ENCODE measurements around the gene PAX8. TPM values are rescaled to one million over a fixed set of nuclear protein-coding genes. Genes with fewer than 3 reads are reported as not detected.

Gene PAX8
- total and polyA plus RNA-seq, 2 of the 13 experiments (the other 11 are each of a cell fraction or from before 2014, with no cell fraction given) = 1.5 to 8.8 TPM

DNA sequence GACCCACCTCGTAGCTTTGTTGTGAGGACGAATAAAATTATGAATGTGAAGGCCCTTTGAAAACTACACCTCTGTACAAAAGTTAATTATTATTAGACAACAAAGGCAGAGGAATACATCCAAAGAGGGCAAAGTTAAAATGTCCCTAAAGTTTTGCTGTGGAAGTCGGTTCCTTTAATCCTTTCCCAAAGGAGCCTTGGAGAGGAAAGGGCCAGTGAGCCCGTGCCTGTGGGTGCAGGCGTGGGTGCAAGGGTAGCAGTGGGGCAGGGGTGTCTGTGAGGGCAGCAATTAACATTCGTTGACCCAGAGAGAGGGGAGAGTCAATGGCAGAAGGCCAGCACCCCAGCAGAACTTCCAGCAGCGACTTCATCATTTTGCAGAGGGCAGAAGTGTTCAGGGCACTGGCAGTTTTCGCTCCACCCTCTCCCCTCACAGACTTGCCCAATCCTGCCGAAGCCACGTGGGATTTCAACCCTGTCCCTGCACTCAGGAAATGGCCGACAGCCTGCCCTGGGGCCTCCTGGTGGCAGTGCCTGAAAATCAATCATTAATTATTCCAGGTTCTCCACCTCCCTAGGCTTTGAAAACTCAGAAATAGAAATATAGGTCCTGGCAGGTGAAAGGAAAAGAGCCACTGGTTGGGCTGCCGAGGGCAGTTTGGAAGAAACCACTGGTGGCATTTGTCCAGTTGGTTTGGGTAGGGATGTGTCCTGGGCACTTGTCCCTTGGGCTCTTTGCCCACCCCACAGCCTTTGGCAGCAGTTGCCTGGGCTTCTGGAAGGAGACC is 4.2 kb upstream of the PAX8 start (continued):
- TF ChIP-seq, protein P1, sequence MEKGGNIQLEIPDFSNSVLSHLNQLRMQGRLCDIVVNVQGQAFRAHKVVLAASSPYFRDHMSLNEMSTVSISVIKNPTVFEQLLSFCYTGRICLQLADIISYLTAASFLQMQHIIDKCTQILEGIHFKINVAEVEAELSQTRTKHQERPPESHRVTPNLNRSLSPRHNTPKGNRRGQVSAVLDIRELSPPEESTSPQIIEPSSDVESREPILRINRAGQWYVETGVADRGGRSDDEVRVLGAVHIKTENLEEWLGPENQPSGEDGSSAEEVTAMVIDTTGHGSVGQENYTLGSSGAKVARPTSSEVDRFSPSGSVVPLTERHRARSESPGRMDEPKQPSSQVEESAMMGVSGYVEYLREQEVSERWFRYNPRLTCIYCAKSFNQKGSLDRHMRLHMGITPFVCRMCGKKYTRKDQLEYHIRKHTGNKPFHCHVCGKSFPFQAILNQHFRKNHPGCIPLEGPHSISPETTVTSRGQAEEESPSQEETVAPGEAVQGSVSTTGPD (CRISPR knock-in tag; IDR thresholded peaks at IDR 0.05) = no peak
- peak; percentile 70 for TF ChIP-seq ARID5B (CRISPR knock-in tag; IDR thresholded peaks at IDR 0.05)
- no peak for TF ChIP-seq EED (CRISPR knock-in tag; IDR thresholded peaks at IDR 0.05)
- TF ChIP-seq FLYWCH1 (CRISPR knock-in tag; IDR thresholded peaks at IDR 0.05) = no peak
- no peak; the same call in 1 of the 2 replicates for TF ChIP-seq ZFP90 (CRISPR knock-in tag; IDR thresholded peaks at IDR 0.05; ENCODE audit: borderline replicate concordance)
- no peak for TF ChIP-seq ZNF382 (CRISPR knock-in tag; IDR thresholded peaks at IDR 0.05; ENCODE audit: borderline replicate concordance)
- TF ChIP-seq SP4 (CRISPR knock-in tag; IDR thresholded peaks at IDR 0.05) = 0 out of 2 replicates have a peak, but pooled peaks have one; percentile 21
- TF ChIP-seq, protein P2, sequence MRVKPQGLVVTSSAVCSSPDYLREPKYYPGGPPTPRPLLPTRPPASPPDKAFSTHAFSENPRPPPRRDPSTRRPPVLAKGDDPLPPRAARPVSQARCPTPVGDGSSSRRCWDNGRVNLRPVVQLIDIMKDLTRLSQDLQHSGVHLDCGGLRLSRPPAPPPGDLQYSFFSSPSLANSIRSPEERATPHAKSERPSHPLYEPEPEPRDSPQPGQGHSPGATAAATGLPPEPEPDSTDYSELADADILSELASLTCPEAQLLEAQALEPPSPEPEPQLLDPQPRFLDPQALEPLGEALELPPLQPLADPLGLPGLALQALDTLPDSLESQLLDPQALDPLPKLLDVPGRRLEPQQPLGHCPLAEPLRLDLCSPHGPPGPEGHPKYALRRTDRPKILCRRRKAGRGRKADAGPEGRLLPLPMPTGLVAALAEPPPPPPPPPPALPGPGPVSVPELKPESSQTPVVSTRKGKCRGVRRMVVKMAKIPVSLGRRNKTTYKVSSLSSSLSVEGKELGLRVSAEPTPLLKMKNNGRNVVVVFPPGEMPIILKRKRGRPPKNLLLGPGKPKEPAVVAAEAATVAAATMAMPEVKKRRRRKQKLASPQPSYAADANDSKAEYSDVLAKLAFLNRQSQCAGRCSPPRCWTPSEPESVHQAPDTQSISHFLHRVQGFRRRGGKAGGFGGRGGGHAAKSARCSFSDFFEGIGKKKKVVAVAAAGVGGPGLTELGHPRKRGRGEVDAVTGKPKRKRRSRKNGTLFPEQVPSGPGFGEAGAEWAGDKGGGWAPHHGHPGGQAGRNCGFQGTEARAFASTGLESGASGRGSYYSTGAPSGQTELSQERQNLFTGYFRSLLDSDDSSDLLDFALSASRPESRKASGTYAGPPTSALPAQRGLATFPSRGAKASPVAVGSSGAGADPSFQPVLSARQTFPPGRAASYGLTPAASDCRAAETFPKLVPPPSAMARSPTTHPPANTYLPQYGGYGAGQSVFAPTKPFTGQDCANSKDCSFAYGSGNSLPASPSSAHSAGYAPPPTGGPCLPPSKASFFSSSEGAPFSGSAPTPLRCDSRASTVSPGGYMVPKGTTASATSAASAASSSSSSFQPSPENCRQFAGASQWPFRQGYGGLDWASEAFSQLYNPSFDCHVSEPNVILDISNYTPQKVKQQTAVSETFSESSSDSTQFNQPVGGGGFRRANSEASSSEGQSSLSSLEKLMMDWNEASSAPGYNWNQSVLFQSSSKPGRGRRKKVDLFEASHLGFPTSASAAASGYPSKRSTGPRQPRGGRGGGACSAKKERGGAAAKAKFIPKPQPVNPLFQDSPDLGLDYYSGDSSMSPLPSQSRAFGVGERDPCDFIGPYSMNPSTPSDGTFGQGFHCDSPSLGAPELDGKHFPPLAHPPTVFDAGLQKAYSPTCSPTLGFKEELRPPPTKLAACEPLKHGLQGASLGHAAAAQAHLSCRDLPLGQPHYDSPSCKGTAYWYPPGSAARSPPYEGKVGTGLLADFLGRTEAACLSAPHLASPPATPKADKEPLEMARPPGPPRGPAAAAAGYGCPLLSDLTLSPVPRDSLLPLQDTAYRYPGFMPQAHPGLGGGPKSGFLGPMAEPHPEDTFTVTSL (CRISPR knock-in tag; IDR thresholded peaks at IDR 0.05; ENCODE audit: borderline replicate concordance) = no peak; the same call in 1 of the 2 replicates
- TF ChIP-seq MAF1 (CRISPR knock-in tag; IDR thresholded peaks at IDR 0.05; ENCODE audit: borderline replicate concordance) = no peak
- TF ChIP-seq, protein P3, sequence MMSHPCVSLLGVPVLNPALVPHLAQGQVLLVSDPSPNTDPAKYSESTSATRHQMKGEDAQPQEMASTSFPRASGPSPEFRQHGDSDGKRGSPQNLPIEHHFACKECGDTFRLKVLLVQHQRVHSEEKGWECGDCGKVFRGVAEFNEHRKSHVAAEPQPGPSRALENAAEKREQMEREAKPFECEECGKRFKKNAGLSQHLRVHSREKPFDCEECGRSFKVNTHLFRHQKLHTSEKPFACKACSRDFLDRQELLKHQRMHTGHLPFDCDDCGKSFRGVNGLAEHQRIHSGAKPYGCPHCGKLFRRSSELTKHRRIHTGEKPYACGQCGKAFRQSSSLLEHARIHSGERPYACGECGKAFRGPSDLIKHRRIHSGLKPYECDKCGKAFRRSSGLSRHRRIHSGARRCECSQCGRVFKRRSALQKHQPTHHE (CRISPR knock-in tag; IDR thresholded peaks at IDR 0.05; ENCODE audit: borderline replicate concordance) = peak; percentile 28; the same call in 1 of the 2 replicates
- TF ChIP-seq PRMT3 (CRISPR knock-in tag; IDR thresholded peaks at IDR 0.05; ENCODE audit: borderline replicate concordance, low read depth) = no peak; the same call in 1 of the 2 replicates
- TF ChIP-seq HNF4A (CRISPR knock-in tag; IDR thresholded peaks at IDR 0.05) = peak; percentile 36; the same call in 1 of the 2 replicates
- peak; percentile 70; the same call in 1 of the 2 replicates for TF ChIP-seq ZNF616 (CRISPR knock-in tag; IDR thresholded peaks at IDR 0.05; ENCODE audit: low read depth)
- TF ChIP-seq HDAC6 (IDR thresholded peaks at IDR 0.05; ENCODE audit: low read depth, low read length) = no peak
- TF ChIP-seq MEIS2 (CRISPR knock-in tag; IDR thresholded peaks at IDR 0.05) = no peak
